ENCODE results near the gene ZSWIM4. TPM values are rescaled to one million over a fixed set of nuclear protein-coding genes. Genes with fewer than 3 reads are reported as not detected.
A peak's percentile ranks its signal among the peaks of the same experiment; 100 is the strongest.

The ZSWIM4 gene
- total and polyA plus RNA-seq, 10 of the 15 experiments (the other 5 are each of a cell fraction or from before 2014, with no cell fraction given) = 0.73 to 11.1 (median 1.8) TPM; not detected in 2

DNA sequence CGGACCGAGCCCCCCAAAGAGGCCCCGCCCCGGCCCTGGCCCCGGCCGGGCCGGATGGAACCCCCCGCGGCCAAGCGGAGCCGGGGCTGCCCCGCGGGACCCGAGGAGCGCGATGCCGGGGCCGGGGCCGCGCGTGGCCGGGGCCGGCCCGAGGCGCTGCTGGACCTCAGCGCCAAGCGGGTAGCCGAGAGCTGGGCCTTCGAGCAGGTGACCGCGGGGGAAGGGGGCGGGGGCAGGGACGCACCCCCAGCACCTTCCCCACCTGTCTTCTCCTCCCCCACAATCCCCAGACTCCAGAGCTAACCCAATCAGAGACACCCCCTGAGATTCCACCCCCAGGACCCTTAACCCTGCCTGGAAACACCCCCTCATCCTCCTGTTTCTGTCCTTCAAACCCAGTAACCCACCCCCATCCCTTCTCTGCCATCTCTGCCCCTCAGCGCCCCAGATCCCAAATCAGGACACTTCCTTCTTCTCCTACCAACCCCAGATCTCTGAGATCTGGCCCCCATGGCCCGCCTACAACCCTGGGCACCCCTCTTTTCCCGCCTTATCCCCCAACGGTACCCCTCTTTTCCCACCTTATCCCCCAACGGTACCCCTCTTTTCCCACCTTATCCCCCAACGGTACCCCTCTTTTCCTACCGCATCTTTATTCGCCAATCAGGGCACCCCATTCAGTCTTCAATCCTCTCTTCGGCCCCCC lies 505 bp downstream of the ZSWIM4 start (continued):
- peak; percentile 11; the same call in 1 of the 2 replicates for TF ChIP-seq POLR2A (IDR thresholded peaks at IDR 0.05; ENCODE audit: low read depth, low read length)
- TF ChIP-seq NR2F1 (conservative IDR thresholded peaks at IDR 0.05) = peak; percentile 82
- TF ChIP-seq ZNF274 (IDR thresholded peaks at IDR 0.05; ENCODE audit: insufficient read depth, insufficient read length) = no peak
- TF ChIP-seq IKZF1 (conservative IDR thresholded peaks at IDR 0.05) = peak; percentile 47
- 0 out of 2 replicates have a peak, but pooled peaks have one; percentile 38 for TF ChIP-seq POLR2AphosphoS5 (IDR thresholded peaks at IDR 0.05; ENCODE audit: low read length)
- no peak for TF ChIP-seq CBX5 (IDR thresholded peaks at IDR 0.05; ENCODE audit: low read depth)
- TF ChIP-seq, protein P1, sequence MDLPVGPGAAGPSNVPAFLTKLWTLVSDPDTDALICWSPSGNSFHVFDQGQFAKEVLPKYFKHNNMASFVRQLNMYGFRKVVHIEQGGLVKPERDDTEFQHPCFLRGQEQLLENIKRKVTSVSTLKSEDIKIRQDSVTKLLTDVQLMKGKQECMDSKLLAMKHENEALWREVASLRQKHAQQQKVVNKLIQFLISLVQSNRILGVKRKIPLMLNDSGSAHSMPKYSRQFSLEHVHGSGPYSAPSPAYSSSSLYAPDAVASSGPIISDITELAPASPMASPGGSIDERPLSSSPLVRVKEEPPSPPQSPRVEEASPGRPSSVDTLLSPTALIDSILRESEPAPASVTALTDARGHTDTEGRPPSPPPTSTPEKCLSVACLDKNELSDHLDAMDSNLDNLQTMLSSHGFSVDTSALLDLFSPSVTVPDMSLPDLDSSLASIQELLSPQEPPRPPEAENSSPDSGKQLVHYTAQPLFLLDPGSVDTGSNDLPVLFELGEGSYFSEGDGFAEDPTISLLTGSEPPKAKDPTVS (IDR thresholded peaks at IDR 0.05; ENCODE audit: low read depth, low read length) = no peak
- TF ChIP-seq, protein P2, sequence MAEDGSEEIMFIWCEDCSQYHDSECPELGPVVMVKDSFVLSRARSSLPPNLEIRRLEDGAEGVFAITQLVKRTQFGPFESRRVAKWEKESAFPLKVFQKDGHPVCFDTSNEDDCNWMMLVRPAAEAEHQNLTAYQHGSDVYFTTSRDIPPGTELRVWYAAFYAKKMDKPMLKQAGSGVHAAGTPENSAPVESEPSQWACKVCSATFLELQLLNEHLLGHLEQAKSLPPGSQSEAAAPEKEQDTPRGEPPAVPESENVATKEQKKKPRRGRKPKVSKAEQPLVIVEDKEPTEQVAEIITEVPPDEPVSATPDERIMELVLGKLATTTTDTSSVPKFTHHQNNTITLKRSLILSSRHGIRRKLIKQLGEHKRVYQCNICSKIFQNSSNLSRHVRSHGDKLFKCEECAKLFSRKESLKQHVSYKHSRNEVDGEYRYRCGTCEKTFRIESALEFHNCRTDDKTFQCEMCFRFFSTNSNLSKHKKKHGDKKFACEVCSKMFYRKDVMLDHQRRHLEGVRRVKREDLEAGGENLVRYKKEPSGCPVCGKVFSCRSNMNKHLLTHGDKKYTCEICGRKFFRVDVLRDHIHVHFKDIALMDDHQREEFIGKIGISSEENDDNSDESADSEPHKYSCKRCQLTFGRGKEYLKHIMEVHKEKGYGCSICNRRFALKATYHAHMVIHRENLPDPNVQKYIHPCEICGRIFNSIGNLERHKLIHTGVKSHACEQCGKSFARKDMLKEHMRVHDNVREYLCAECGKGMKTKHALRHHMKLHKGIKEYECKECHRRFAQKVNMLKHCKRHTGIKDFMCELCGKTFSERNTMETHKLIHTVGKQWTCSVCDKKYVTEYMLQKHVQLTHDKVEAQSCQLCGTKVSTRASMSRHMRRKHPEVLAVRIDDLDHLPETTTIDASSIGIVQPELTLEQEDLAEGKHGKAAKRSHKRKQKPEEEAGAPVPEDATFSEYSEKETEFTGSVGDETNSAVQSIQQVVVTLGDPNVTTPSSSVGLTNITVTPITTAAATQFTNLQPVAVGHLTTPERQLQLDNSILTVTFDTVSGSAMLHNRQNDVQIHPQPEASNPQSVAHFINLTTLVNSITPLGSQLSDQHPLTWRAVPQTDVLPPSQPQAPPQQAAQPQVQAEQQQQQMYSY (CRISPR knock-in tag; IDR thresholded peaks at IDR 0.05) = no peak
- TF ChIP-seq SREBF2 (IDR thresholded peaks at IDR 0.05; ENCODE audit: low read length) = no peak
- TF ChIP-seq, protein P3, sequence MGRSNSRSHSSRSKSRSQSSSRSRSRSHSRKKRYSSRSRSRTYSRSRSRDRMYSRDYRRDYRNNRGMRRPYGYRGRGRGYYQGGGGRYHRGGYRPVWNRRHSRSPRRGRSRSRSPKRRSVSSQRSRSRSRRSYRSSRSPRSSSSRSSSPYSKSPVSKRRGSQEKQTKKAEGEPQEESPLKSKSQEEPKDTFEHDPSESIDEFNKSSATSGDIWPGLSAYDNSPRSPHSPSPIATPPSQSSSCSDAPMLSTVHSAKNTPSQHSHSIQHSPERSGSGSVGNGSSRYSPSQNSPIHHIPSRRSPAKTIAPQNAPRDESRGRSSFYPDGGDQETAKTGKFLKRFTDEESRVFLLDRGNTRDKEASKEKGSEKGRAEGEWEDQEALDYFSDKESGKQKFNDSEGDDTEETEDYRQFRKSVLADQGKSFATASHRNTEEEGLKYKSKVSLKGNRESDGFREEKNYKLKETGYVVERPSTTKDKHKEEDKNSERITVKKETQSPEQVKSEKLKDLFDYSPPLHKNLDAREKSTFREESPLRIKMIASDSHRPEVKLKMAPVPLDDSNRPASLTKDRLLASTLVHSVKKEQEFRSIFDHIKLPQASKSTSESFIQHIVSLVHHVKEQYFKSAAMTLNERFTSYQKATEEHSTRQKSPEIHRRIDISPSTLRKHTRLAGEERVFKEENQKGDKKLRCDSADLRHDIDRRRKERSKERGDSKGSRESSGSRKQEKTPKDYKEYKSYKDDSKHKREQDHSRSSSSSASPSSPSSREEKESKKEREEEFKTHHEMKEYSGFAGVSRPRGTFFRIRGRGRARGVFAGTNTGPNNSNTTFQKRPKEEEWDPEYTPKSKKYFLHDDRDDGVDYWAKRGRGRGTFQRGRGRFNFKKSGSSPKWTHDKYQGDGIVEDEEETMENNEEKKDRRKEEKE (IDR thresholded peaks at IDR 0.05) = 0 out of 2 replicates have a peak, but pooled peaks have one; percentile 59
- TF ChIP-seq, protein P4, sequence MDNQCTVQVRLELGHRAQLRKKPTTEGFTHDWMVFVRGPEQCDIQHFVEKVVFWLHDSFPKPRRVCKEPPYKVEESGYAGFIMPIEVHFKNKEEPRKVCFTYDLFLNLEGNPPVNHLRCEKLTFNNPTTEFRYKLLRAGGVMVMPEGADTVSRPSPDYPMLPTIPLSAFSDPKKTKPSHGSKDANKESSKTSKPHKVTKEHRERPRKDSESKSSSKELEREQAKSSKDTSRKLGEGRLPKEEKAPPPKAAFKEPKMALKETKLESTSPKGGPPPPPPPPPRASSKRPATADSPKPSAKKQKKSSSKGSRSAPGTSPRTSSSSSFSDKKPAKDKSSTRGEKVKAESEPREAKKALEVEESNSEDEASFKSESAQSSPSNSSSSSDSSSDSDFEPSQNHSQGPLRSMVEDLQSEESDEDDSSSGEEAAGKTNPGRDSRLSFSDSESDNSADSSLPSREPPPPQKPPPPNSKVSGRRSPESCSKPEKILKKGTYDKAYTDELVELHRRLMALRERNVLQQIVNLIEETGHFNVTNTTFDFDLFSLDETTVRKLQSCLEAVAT (IDR thresholded peaks at IDR 0.05) = peak; percentile 46; the same call in 1 of the 2 replicates
- TF ChIP-seq, protein P5, sequence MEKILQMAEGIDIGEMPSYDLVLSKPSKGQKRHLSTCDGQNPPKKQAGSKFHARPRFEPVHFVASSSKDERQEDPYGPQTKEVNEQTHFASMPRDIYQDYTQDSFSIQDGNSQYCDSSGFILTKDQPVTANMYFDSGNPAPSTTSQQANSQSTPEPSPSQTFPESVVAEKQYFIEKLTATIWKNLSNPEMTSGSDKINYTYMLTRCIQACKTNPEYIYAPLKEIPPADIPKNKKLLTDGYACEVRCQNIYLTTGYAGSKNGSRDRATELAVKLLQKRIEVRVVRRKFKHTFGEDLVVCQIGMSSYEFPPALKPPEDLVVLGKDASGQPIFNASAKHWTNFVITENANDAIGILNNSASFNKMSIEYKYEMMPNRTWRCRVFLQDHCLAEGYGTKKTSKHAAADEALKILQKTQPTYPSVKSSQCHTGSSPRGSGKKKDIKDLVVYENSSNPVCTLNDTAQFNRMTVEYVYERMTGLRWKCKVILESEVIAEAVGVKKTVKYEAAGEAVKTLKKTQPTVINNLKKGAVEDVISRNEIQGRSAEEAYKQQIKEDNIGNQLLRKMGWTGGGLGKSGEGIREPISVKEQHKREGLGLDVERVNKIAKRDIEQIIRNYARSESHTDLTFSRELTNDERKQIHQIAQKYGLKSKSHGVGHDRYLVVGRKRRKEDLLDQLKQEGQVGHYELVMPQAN (conservative IDR thresholded peaks at IDR 0.05) = peak; percentile 83
- no peak for TF ChIP-seq MYB (IDR thresholded peaks at IDR 0.05; ENCODE audit: borderline replicate concordance, low read depth, low read length)
- TF ChIP-seq ZNF207 (IDR thresholded peaks at IDR 0.05; ENCODE audit: borderline replicate concordance) = 0 out of 2 replicates have a peak, but pooled peaks have one; percentile 68
- TF ChIP-seq EED (IDR thresholded peaks at IDR 0.05; ENCODE audit: low read depth) = no peak
- 0 out of 3 replicates have a peak, but pooled peaks have one; percentile 12 for TF ChIP-seq POU2F2 (IDR thresholded peaks at IDR 0.05; ENCODE audit: borderline replicate concordance, low read depth, low read length)
- TF ChIP-seq SMARCA5 (IDR thresholded peaks at IDR 0.05) = peak; percentile 86; the same call in 1 of the 2 replicates
- TF ChIP-seq SUZ12 (IDR thresholded peaks at IDR 0.05; ENCODE audit: unreplicated experiment) = no peak
- TF ChIP-seq RCOR1 (conservative IDR thresholded peaks at IDR 0.05; ENCODE audit: low read depth, low read length) = no peak

All from GM12878 (cell line).